Panc1 (cell line): ENCODE data around the gene ZNF534.
"Not testable (repeated sequence)": the region's sequence is repeated elsewhere in the genome, so short reads cannot be mapped to it uniquely, and the experiment has no call there.

Source experiments
- POLR2AphosphoS5 ChIP-seq: IDR thresholded peaks from 2 replicates; pipeline ENCODE4 v1.6.1; 2012; ENCODE audit warnings: mild to moderate bottlenecking, low read depth, low read length, moderate library complexity
- TCF7L2 ChIP-seq: IDR thresholded peaks from 2 replicates; pipeline ENCODE4 v1.6.1; 2011; ENCODE audit warnings: mild to moderate bottlenecking, low read depth, low read length, inconsistent platforms
- TF ChIP-seq, protein P1 (sequence below): fragments of 450-650 bp; IDR thresholded peaks from 2 replicates; pipeline ENCODE4 v1.5.1; 2017; ENCODE audit warnings: mild to moderate bottlenecking

DNA sequence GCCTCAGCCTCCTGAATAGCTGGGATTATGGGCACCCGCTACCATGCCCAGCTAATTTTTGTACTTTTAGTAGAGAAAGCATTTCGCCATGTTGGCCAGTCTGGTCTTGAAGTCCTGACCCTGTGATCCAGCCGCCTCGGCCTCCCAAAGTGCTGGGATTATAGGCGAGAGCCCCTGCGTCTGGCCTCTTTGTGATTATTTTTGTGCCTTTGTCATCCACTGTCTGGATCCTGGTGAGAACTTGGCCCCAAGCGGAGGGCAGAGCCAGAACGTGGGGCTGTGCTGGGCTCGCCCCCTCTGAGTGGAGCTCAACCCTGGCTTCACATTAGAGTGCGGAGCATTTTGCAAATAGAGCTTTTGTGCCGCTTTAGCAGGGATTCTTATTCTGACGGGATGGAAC is 72.0 kb downstream of the ZNF534 start:
- TF ChIP-seq, protein P1, sequence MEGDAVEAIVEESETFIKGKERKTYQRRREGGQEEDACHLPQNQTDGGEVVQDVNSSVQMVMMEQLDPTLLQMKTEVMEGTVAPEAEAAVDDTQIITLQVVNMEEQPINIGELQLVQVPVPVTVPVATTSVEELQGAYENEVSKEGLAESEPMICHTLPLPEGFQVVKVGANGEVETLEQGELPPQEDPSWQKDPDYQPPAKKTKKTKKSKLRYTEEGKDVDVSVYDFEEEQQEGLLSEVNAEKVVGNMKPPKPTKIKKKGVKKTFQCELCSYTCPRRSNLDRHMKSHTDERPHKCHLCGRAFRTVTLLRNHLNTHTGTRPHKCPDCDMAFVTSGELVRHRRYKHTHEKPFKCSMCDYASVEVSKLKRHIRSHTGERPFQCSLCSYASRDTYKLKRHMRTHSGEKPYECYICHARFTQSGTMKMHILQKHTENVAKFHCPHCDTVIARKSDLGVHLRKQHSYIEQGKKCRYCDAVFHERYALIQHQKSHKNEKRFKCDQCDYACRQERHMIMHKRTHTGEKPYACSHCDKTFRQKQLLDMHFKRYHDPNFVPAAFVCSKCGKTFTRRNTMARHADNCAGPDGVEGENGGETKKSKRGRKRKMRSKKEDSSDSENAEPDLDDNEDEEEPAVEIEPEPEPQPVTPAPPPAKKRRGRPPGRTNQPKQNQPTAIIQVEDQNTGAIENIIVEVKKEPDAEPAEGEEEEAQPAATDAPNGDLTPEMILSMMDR: not testable (repeated sequence)
- not testable (repeated sequence) for TF ChIP-seq POLR2AphosphoS5, TCF7L2
